Ishikawa (cell line): ENCODE measurements around the gene TBC1D14.

Source experiments
- CREB1 ChIP-seq: IDR thresholded peaks from 2 replicates; pipeline ENCODE4 v1.6.1; 2012; ENCODE audit warnings: low read depth
- EGR1 ChIP-seq: IDR thresholded peaks from 2 replicates; pipeline ENCODE4 v1.6.1; 2012
- TF ChIP-seq, protein P1 (sequence below): IDR thresholded peaks from 2 replicates; pipeline ENCODE4 v1.6.1; 2012

GRCh38 chr4:6889736-6890324 lies 19.8 kb upstream of the TBC1D14 start:
- no peak for TF ChIP-seq CREB1
- TF ChIP-seq EGR1, result no peak
- TF ChIP-seq, protein P1, sequence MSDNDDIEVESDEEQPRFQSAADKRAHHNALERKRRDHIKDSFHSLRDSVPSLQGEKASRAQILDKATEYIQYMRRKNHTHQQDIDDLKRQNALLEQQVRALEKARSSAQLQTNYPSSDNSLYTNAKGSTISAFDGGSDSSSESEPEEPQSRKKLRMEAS, result no peak
